HG03520 (cell line): ENCODE results near the gene ZMYM3.

Experiments
- ATAC-seq: cut with Tn5 transposase; IDR thresholded peaks from one replicate; pipeline ENCODE4 v1.9.1; 2021; ENCODE audit warnings: mild to moderate bottlenecking, moderate library complexity; ENCODE audit not compliant: unreplicated experiment

The ZMYM3 gene

GRCh38 chrX:71253253-71254091 lies 468 bp downstream of the ZMYM3 start:
- ATAC-seq = no peak

- ATAC-seq = no peak
These were observed 1.7 kb downstream of the ZMYM3 start for GRCh38 chrX:71252221-71252620.

- ATAC-seq = no peak
These were observed 2.4 kb downstream of the ZMYM3 start for GRCh38 chrX:71251466-71251973.

- ATAC-seq = no peak
These were observed 3.1 kb downstream of the ZMYM3 start for GRCh38 chrX:71250841-71251240.

GRCh38 chrX:71245159-71245558 lies 8.8 kb downstream of the ZMYM3 start:
- no peak for ATAC-seq

- ATAC-seq = no peak
These were observed 9.4 kb downstream of the ZMYM3 start for GRCh38 chrX:71244359-71245128.

GRCh38 chrX:71241301-71241700 lies 12.6 kb downstream of the ZMYM3 start:
- no peak for ATAC-seq

GRCh38 chrX:71239781-71240180 lies 14.2 kb downstream of the ZMYM3 start:
- ATAC-seq = no peak

- ATAC-seq = no peak
These were observed 17.1 kb downstream of the ZMYM3 start for GRCh38 chrX:71236836-71237235.

- ATAC-seq = no peak
These were observed 18.5 kb downstream of the ZMYM3 start for GRCh38 chrX:71235482-71235881.

GRCh38 chrX:71228063-71228642 lies 25.8 kb downstream of the ZMYM3 start:
- ATAC-seq = no peak

GRCh38 chrX:71227370-71228062 lies 26.4 kb downstream of the ZMYM3 start:
- no peak for ATAC-seq

- ATAC-seq = no peak
These were observed 28.3 kb downstream of the ZMYM3 start for GRCh38 chrX:71225676-71226075.

- no peak for ATAC-seq
These were observed 28.9 kb downstream of the ZMYM3 start for GRCh38 chrX:71225009-71225408.

- ATAC-seq = no peak
These were observed 29.7 kb downstream of the ZMYM3 start for GRCh38 chrX:71224098-71224708.

- ATAC-seq = no peak
These were observed 31.0 kb downstream of the ZMYM3 start, which contains the start of gene GJB1 for GRCh38 chrX:71222929-71223328. Gene GJB1 (plus strand): TSS chrX:71223224. CDS start chrX:71223708, 484 bp downstream.

GRCh38 chrX:71221145-71221544 lies 32.8 kb downstream of the ZMYM3 start:
- ATAC-seq = no peak

- ATAC-seq = no peak
These were observed 36.6 kb downstream of the ZMYM3 start for GRCh38 chrX:71217298-71217697.

- ATAC-seq = no peak
These were observed 37.5 kb downstream of the ZMYM3 start for GRCh38 chrX:71216485-71216884.

GRCh38 chrX:71215338-71215912 lies 38.5 kb downstream of the ZMYM3 start:
- ATAC-seq = no peak
